HT-29 (cell line): ENCODE results near the gene FAF1. TPM values are rescaled to one million over a fixed set of nuclear protein-coding genes. Genes with fewer than 3 reads are reported as not detected.
"Not testable (repeated sequence)": the region's sequence is repeated elsewhere in the genome, so short reads cannot be mapped to it uniquely, and the experiment has no call there.

Source experiments
- DNase-seq: peaks from one replicate; pipeline ENCODE4 v3.0.0-alpha.2; 2015; ENCODE audit warnings: low spot score
- total RNA-seq: library from RNA; depleted of rRNA; stranded (reverse); fragments of >200 nt; shearing (Covaris generic); gene quantifications from 2 replicates; pipeline ENCODE4 v1.2.3, GENCODE V29; 2014; rRNA removed

Gene FAF1
- 25.9 and 28.5 TPM in 2 replicates for total RNA-seq

DNA sequence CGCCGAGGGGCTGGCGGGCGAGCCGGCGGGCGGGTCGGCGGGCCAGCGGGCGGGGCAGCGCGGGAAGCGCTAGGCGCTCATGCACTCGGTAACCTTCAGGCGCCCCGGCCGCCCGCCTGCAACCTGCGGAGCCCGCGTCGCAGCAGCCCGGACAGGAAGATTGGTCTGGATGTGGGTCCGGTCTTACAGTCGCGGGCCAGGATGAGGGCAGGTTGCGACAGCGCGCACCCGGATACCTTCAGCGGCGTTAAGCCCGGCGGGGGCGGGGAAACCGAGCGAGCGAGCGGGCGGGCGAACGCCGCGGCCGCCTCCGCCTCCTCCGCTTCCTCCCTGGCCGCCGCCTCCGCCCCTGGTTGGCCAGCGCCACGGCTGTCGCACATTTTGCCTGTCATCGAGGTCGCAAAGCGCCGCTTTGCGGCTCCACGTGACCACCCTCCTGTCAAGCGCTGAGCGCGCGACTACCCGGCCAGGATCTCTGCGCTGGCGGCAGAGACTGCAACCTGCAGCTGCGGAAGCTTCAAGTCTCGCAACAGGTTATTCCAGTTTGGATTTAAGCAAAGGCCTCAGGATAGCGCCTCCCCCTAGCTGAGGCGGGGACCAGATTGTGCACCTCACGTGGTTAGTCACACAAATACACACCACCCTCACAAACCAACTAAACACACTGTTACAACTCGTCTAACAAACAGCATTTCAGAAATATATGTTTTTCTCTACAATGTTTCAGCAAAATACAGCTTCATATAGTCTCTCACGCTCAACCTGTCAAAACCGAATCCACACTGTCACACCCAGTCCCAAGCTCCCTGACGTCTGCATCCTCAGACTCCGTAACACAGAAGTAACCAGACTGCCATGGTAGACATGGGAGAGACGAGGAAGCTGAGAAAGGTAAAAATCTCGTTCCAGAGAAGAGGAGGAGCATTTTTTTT, at the start of gene FAF1:
FAF1 (minus strand) TSS at position 355 of the 932 bp plus-strand sequence. CDS start 456 bp downstream, outside the sequence.
- DNase-seq: peak; percentile 97

DNA sequence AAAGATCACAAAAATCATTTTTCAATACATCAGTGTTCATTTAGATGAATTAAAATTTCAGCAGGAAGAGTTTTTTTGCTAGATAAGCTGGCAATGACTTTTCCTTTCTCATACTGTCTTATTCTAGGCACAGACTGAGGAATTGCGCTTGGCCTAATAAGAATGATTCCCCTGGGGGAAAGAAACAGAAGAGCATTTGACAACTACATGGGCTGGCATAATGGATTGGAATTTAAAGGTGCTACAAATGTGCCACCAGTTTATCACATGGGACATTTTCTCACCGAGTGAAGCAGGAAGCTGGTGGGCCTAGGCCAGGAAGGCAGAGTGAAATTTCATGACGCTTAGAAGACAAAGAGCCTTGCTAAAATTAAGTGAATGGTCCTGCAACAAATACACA, 49.3 kb upstream of the FAF1 start:
- DNase-seq: no peak

DNA sequence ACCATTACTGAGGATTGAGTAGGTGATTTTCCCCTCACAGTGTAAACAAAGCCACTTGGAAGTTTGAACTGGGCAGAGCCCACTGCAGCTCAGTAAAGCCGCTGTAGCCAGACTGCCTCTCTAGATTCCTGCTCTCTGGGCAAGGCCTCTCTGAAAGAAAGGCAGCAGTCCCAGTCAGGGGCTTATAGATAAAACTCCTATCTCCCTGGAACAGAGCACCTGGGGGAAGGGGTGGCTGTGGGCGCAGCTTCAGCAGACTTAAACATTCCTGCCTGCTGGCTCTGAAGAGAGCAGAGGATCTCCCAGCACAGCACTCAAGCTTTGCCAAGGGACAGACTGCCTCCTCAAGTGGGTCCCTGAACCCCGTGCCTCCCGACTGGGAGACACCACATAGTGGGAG, 45.5 kb upstream of the FAF1 start:
- not testable (repeated sequence) for DNase-seq

DNA sequence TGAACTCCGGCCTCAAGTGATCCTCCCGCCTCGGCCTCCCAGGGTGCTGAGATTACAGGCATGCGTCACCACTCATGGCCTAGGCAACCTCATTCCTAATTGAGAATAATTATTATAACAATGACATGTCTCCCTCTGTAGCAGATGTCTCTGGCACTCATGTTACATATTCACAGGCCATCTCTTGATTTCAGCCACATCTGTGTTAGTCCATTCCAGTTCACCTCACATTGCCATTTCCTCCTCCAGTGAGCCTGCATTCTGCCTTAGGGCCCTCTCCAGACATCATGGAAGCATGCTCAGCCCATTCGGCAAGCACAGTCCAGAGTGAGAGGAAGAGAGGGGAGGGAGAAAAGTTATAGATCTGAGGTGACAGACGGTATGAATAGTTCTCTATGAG, 42.4 kb upstream of the FAF1 start:
- DNase-seq: no peak

DNA sequence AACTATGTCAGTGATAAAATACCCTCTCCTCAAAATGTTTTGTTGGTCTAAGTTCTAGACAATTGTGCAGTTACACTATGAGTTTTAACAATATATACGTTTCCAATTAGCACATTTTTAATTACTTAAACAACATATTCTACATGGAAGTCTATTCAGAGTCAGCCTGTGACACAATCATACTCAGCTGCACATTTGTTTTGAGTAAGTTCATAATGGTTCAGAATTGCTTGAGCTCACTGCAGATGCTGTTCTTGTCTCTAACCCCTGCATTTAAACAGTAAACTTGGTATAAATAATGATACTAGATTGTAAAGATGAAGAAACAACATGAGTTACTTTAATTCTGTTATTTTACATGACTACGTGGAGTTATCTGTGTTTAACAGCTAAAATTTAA, 40.6 kb upstream of the FAF1 start:
- DNase-seq: no peak

DNA sequence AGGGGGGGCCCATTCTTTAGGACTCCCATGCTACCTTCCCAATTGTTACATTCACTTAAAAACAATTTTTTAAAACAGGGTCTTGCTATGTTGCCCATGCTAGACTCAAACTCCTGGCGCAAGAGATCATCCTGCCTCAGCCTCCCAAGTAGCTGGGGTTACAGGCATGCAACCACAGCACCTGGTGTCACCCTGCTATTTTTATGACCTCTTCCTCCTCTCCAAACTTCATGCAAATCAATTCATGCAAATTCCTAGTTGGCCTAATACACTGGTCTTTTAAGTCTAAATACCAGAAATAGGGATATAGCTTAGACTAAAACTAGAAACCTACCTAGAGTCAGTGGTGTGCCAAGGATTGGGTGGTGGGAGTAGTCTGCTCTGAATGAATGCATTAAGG, 40.1 kb upstream of the FAF1 start:
- DNase-seq: no peak

DNA sequence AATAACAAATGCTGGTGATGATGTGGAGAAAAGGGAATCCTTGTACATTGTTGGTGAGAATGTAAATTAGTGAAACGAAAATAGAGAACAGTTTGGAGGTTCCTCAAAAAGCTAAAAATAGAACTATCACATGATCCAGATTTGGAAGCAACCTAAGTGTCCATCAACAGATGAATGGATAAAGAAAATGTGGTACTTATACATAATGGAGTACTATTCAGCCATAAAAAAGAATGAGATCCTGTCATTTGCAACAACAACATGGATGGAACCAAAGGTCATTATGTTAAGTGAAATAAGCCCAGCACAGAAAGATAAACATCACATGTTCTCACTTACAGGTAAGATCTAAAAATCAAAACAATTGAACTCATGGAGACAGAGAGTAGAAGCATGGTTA, 39.3 kb upstream of the FAF1 start:
- not testable (repeated sequence) for DNase-seq

DNA sequence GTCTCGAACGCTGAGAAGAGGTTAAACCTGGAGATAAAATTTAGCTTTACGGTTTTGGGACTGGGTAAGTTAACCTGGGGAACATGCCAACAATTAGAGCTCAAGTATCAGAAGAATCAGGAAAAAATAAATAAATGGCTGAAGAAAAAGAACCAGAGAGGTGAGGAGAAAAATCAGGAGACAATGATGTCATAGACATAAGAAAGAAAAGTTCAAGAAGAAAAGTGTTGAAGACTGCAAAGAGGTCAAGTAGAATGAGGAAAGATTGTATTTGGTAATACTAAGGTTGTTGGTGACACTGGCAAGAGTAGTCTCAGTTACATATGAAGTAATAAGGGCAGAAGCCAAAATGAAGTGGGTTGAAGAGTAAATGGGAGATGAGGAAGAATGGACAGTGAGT, 36.0 kb upstream of the FAF1 start:
- no peak for DNase-seq

DNA sequence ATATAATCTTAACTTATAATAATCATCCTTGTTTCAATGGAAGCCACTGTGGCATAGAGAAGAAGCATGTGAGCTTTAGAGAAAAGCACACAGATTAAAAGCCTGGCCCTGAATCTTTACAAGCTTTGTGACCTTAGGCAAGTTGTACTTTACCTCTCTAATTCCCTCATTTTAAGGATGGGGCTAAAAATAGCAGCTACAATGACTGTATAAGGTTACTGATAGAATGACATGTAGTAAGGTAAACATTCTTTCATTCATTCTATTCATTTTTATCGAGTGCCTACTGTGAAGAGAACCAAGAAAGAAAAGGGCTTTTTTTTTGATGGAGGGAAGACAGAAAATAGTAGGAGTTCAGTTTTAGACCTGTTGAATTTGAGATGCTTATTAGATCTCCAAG, 35.6 kb upstream of the FAF1 start:
- DNase-seq: no peak

DNA sequence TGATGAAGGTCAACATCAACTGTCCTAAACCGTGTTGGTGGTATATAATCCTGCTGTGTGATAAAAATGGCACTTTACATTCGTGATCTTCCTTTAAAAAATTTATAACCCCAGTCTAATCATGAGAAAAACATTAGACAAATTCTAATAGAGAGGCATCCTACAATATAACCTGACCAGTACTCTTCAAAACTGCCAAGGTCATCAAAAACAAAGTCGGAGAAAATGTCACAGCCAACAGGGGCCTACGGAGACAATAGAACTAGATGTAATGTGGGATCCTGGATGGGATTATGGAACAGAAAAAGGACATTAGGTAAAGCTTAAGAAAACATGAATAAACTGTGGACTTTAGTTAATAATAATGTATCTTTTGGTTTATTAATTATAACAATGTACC, 34.9 kb upstream of the FAF1 start:
- DNase-seq: no peak

DNA sequence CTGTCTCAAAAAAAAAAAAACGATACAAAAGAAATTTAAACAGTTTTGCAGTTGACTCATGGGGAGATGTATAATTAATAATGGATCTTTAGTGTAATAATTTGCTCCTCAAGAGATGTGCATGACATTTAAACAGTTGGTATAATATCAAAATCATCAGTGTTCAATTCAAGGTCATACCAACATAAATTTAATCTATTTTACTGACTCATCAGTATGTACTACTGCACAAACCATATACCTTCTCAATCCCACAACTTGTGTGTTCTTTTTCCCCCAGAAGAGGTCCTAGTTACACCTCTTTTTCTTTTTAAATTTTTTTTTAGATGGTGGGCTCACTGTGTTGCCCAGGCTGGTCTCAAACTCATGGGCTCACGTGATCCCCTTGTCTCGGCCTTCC, 33.6 kb upstream of the FAF1 start:
- DNase-seq: no peak

DNA sequence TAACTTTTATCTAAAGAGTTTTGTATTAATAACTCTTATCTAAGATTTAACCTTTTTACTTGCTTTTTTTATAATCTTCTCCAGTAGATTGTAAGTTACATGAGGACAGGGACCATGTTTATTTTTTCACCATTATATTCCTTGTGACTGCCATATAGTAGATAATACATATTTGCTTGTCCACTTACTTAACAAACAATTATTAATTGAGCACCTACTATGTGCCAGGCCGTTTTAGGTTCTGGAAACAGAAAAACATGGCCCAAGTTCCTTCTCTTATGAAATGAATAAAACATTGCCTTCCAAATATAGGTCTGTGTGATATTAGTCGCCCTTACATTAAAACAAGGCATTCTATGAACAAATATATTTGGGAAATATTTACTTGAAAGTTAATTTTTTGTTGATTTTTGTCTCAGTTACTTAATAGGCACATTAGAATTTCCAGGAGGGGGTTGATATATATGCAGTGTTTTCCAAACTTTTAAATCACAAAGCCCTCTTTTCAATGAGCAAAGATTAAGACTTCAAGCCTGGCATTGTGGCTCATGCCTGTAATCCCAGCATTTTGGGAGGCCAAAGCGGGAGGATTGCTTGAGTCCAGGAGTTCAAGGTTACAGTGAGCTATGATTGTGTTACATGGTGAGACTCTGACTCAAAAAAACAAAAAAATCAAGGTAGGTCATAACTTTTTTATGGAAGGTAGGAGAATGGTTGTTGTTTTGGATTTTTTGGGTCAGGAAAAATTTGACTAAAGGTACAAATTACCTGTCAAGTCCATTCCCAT, 32.7 kb upstream of the FAF1 start:
- no peak for DNase-seq

DNA sequence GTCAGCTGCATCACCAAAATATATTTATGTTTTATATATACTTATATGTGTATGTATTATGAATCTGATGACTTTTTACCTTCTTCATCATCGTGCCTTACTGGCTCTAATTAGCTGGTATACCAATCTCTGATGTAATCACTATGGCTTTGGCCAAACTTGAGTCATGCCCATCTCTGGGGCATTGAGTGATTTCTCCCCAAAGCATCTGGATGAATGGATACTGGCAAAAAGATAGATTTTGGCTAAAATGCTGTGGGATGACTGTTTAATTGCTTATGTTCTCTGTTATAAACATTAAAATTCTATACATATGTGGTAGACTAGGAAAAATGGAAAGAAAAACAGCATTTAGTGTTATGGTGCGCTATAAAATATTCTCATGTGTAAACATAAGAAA, 29.6 kb upstream of the FAF1 start:
- no peak for DNase-seq

DNA sequence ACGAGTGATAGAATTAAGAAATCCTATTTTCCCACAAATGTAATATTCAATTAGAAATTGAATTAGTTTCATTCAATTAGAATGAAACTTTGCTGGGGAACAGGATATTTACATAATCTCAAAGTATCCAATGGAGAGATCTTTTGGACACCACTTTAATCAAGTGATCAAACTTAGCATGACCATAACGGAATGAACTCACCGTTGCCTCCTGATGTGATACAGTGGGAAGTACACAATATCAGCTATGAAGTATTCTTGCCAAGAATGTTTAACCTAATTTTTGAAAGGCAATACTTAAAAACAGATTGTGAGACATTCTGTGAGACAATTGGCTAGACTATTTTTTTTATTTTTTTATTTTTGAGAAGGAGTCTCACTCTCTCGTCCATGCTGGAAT, 26.6 kb upstream of the FAF1 start:
- no peak for DNase-seq

DNA sequence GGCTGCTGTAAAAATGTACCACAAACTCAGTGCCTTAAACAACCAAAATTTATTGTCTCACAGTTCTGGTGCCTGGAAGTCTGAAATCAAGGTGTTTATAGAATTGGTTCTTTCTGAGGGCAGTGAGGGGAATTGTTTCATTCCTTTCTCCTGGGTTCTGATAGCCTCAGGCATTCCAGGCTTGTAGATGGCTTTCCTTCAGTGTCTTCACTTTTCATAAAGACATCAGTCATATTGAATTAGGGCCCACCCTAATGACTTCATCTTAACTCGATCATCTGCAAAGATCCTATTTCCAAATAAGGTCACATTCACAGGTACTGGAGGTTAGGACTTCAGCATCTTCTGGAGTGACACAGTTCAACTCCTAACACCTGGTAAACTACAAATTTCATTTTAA, 25.0 kb upstream of the FAF1 start:
- no peak for DNase-seq

DNA sequence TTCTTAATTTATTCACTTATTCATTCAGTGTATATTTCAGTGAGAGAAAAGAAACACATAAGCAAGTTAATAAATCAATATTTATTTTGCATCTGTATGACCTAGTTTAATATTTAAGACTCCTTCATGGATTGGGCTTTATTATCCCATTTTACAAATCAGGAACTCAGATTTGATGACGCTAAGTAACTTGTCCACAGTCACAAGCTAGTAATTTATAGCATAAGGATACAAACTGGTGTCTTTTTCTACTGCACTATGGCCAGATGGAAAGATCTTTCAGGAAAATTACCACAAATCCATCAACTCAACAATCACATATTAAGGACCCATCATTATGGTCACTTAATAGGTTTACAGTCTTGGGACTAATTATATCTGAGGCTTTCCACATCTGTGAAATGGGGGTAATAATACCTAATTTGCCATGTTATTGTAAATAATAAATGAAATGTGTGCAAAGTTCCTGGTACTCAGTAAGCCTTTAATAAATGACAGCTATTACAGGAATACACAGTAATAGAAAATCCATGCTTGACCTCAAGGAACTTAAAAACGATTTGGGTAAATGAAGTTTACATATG, 23.2 kb upstream of the FAF1 start:
- DNase-seq: no peak

DNA sequence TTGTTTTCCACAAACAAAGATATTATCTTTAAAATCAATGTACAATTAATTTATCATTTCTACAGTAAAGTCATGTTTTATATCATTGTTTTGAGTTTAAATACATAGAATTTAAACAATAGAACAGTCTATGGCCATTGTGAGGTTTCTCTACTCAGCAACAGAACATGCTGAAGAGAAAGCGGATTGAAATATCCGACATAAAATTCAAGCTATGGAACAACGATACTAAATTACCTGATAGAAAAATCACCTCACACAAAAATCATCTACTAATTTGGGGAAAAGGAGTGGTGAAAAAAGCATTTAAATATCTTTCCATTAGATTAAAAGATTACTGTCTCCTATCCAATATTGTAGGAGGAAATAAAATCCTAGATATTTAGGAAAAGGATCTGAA, 22.5 kb upstream of the FAF1 start:
- DNase-seq: no peak

DNA sequence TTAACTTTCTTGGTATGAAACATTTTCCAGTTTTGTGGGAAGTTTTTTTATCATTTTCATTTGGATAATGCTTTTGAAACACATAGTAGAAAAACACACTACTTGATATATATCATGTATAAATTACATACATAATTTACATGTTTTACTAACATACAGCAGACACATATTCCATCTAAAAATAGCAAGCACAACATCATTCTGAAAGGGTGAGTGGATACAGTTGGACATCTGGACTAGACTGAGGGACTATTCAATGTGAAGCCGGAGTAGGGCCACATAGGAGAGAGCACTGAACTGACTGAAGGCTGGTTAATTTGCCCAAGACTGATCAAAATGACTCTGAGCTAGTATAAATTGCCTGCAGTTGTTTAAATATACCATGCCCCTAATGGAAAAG, 21.7 kb upstream of the FAF1 start:
- no peak for DNase-seq

DNA sequence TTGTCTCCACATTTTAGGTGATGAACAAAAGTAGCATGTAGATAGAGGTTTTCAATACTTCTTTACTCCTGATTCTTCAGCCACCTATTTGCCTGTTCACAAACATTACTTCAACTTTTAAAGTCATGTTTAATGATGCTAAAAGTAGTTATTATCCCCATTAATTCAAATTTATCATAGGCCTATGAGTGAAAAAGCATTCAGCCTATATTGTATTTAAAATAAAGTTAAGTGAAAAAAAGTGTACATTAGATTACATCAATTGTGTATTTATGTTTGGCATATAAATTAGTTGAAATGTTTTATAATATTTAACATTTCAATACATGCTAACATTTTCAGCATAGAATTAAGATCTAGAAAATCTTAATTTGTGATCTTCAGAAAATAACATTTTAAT, 20.4 kb upstream of the FAF1 start:
- no peak for DNase-seq

DNA sequence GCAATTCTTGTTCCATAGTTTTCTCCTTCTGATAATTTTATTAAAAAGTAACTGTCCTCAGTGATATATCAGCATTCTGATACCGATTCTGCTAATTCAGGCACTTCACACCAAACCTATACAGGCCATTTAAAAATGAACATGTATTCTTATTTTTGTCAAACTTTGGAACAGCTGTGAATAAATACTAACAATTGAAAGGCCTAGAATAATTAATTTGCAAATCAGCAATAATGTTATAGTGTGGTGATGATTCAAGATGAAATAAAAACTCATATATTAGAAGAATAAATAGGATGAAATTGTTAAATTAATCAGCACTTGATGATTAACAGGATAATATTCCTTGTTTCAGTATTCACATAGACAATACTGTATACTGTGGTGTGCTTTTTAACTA, 19.9 kb upstream of the FAF1 start:
- no peak for DNase-seq

DNA sequence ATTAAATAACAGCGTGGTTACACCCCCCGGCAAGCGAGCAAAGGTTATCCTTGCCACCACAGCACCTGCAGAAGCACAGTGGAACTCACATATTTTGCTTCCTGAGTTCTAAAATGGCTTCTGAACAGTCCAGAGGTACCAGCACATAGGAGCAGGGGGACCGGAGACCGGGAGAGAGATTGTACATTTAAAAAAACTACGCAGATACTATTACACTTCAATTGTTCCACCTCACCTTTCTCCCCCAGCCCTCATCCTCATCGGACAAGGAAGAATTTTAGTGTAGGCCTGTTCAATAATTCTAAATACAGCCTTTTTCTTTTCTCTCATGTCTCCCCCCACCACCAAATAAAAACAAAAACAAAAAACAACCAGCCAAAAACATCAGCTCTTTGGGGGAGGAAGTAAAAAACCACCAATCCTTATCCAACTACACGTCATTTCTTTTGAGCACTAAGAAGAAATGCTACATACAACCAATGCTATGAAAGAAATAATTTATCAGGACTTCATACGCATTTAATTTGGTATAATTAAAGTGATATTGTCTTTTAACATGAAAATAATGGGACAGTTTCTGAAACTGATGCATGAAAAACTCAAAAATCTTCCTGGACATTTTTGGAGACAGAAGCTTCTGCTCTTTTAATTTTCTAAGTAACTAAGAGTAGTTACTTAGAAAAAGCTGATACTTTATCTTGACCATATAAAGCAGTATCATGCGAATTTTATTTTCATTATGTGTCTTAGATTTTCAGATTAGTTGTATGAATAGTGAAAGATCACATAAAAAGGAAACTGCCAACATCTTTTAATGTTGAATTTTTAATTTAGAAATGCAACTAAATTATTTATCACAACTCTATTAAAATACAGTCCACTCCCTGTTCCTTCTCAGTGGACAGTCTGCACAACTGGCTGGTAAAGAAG, 19.1 kb upstream of the FAF1 start:
- no peak for DNase-seq
